ENCODE results near the gene SYTL5.

DNA sequence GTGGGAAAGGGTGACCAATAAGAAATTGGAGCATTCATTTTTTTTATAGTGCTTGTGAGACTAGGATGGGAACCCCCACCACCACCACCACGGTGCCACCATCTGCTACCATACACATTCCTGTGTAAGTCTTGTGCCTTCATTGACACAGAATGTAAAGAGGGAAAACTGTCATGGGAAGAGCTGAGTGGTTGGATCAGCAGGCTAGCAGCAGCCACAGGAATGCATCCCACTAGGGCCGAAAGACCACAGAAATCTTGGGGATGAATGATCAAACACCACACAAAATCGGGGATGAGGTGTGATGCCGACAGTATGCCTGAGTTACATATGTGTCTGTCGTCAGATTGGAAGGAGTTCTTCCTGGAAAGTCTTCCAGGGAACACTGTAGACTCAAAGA is 145.1 kb downstream of the SYTL5 start:
- TF ChIP-seq, protein P1, sequence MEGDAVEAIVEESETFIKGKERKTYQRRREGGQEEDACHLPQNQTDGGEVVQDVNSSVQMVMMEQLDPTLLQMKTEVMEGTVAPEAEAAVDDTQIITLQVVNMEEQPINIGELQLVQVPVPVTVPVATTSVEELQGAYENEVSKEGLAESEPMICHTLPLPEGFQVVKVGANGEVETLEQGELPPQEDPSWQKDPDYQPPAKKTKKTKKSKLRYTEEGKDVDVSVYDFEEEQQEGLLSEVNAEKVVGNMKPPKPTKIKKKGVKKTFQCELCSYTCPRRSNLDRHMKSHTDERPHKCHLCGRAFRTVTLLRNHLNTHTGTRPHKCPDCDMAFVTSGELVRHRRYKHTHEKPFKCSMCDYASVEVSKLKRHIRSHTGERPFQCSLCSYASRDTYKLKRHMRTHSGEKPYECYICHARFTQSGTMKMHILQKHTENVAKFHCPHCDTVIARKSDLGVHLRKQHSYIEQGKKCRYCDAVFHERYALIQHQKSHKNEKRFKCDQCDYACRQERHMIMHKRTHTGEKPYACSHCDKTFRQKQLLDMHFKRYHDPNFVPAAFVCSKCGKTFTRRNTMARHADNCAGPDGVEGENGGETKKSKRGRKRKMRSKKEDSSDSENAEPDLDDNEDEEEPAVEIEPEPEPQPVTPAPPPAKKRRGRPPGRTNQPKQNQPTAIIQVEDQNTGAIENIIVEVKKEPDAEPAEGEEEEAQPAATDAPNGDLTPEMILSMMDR (IDR thresholded peaks at IDR 0.05): no peak
- TF ChIP-seq ZFX (IDR thresholded peaks at IDR 0.05; ENCODE audit: borderline replicate concordance): no peak
